HG02884 (cell line): Measurements from ENCODE around the gene PRSS3.
"Not testable (repeated sequence)": the region's sequence is repeated elsewhere in the genome, so short reads cannot be mapped to it uniquely, and the experiment has no call there.

ENCODE experiments used
- ATAC-seq: cut with Tn5 transposase; IDR thresholded peaks from one replicate; pipeline ENCODE4 v1.9.1; 2021; ENCODE audit warnings: mild to moderate bottlenecking, moderate library complexity; ENCODE audit not compliant: unreplicated experiment

PRSS3 gene

GRCh38 chr9:33795281-33795680, at the start of gene PRSS3:
PRSS3 (plus strand) TSS chr9:33795561; CDS start chr9:33795574, 13 bp downstream.
- no peak for ATAC-seq

GRCh38 chr9:33748633-33749304, 46.6 kb upstream of the PRSS3 start:
- no peak for ATAC-seq

- ATAC-seq: not testable (repeated sequence)
Observed at GRCh38 chr9:33749305-33749654, 46.1 kb upstream of the PRSS3 start.

GRCh38 chr9:33750307-33750838, 45.0 kb upstream of the PRSS3 start:
- no peak for ATAC-seq

GRCh38 chr9:33750839-33751339, 44.5 kb upstream of the PRSS3 start:
- ATAC-seq: no peak

GRCh38 chr9:33751536-33752129, 43.7 kb upstream of the PRSS3 start:
- ATAC-seq: no peak

- no peak for ATAC-seq
Observed at GRCh38 chr9:33752130-33752637, 43.2 kb upstream of the PRSS3 start.

- ATAC-seq: not testable (repeated sequence)
Observed at GRCh38 chr9:33752789-33753188, 42.6 kb upstream of the PRSS3 start.

GRCh38 chr9:33759648-33760047, 35.7 kb upstream of the PRSS3 start:
- not testable (repeated sequence) for ATAC-seq

GRCh38 chr9:33762343-33762742, 33.0 kb upstream of the PRSS3 start:
- ATAC-seq: no peak

- ATAC-seq: not testable (repeated sequence)
Observed at GRCh38 chr9:33763709-33764108, 31.7 kb upstream of the PRSS3 start.

GRCh38 chr9:33765411-33765810, 29.9 kb upstream of the PRSS3 start:
- ATAC-seq: no peak

- not testable (repeated sequence) for ATAC-seq
Observed at GRCh38 chr9:33770156-33770880, 25.0 kb upstream of the PRSS3 start.

- ATAC-seq: not testable (repeated sequence)
Observed at GRCh38 chr9:33773135-33773534, 22.2 kb upstream of the PRSS3 start.

- not testable (repeated sequence) for ATAC-seq
Observed at GRCh38 chr9:33774074-33774659, 21.2 kb upstream of the PRSS3 start.

GRCh38 chr9:33776578-33776977, 18.8 kb upstream of the PRSS3 start:
- ATAC-seq: no peak

- ATAC-seq: peak; percentile 72
Observed at GRCh38 chr9:33778700-33779351, 16.5 kb upstream of the PRSS3 start.

- ATAC-seq: no peak
Observed at GRCh38 chr9:33780276-33780675, 15.1 kb upstream of the PRSS3 start.

GRCh38 chr9:33781736-33782135, 13.6 kb upstream of the PRSS3 start:
- no peak for ATAC-seq

- no peak for ATAC-seq
Observed at GRCh38 chr9:33782395-33783152, 12.8 kb upstream of the PRSS3 start.
